Hepatocyte (in vitro differentiated cells): ENCODE data around the gene ARMC2. TPM values are rescaled to one million over a fixed set of nuclear protein-coding genes. Genes with fewer than 3 reads are reported as not detected.

Experiments used
- DNase-seq: peaks from one replicate; pipeline ENCODE4 v3.0.0-alpha.2; 2016; ENCODE audit warnings: low spot score
- H2AFZ ChIP-seq: fragments of 200-600 bp; sonication (generic); 2 replicates; pipeline ENCODE4 v1.6.0; 2016; ENCODE audit warnings: antibody characterized with exemption, mild to moderate bottlenecking
- H3K27ac ChIP-seq: fragments of 200-600 bp; sonication (generic); 2 replicates; pipeline ENCODE4 v1.5.1; 2016; ENCODE audit warnings: mild to moderate bottlenecking
- H3K27me3 ChIP-seq: fragments of 200-600 bp; sonication (generic); 2 replicates; pipeline ENCODE4 v1.6.1; 2016
- H3K36me3 ChIP-seq: fragments of 200-600 bp; sonication (generic); replicated peaks from 2 replicates; pipeline ENCODE4 v1.5.1; 2016; ENCODE audit warnings: low read depth; ENCODE audit not compliant: insufficient read depth
- H3K4me1 ChIP-seq: fragments of 200-600 bp; sonication (generic); 2 replicates; pipeline ENCODE4 v1.5.1; 2016; ENCODE audit warnings: mild to moderate bottlenecking, moderate library complexity; ENCODE audit not compliant: insufficient read depth
- H3K4me2 ChIP-seq: fragments of 200-600 bp; sonication (generic); 2 replicates; pipeline ENCODE4 v1.6.0; 2016
- H3K4me3 ChIP-seq: fragments of 200-600 bp; sonication (generic); 2 replicates; pipeline ENCODE4 v1.5.1; 2016; ENCODE audit warnings: mild to moderate bottlenecking
- H3K79me2 ChIP-seq: fragments of 200-600 bp; sonication (generic); 2 replicates; pipeline ENCODE4 v1.6.0; 2017; ENCODE audit warnings: mild to moderate bottlenecking
- H3K9me2 ChIP-seq: fragments of 200-600 bp; sonication (generic); replicated peaks from 2 replicates; pipeline ENCODE4 v1.6.0; 2017; ENCODE audit warnings: mild to moderate bottlenecking; ENCODE audit not compliant: insufficient read depth
- H3K9me3 ChIP-seq: fragments of 200-600 bp; sonication (generic); 2 replicates; pipeline ENCODE4 v1.5.1; 2016; ENCODE audit warnings: low read depth, mild to moderate bottlenecking
- H4K20me1 ChIP-seq: fragments of 200-600 bp; sonication (generic); 2 replicates; pipeline ENCODE4 v1.6.0; 2016; ENCODE audit warnings: mild to moderate bottlenecking; ENCODE audit not compliant: insufficient read depth, poor library complexity, severe bottlenecking
- EZH2 ChIP-seq: fragments of 200-600 bp; sonication (generic); IDR thresholded peaks from 2 replicates; pipeline ENCODE4 v1.6.1; 2016; ENCODE audit warnings: antibody characterized with exemption, mild to moderate bottlenecking, borderline replicate concordance
- EZH2phosphoT487 ChIP-seq: fragments of 200-600 bp; sonication (generic); IDR thresholded peaks from one replicate; pipeline ENCODE4 v1.6.1; 2018; ENCODE audit warnings: antibody characterized with exemption, mild to moderate bottlenecking, low read depth, moderate library complexity; ENCODE audit not compliant: unreplicated experiment, severe bottlenecking
- WGBS: methylation state at CpG from one replicate; pipeline ENCODE4 v1.1.6; 2016; ENCODE audit warnings: low lambda C conversion rate; ENCODE audit errors: missing lambda C conversion rate; 5-methylcytosine and 5-hydroxymethylcytosine counted together
- polyA plus RNA-seq: library from polyadenylated mRNA; unstranded; fragments of >200 nt; fragmentation: Nextera tagmentation; extraction: Ambion mirVana; gene quantifications from 2 replicates; pipeline ENCODE4 v1.2.1, GENCODE V29; 2016
- total RNA-seq: library from RNA; depleted of rRNA; stranded (reverse); fragments of >200 nt; gene quantifications from 2 replicates; pipeline ENCODE4 v1.2.3, GENCODE V29; 2014
- TF ChIP-seq, protein P1 (sequence below): fragments of 200-600 bp; sonication (generic); IDR thresholded peaks from 2 replicates; pipeline ENCODE4 v1.5.1; 2016; ENCODE audit warnings: antibody characterized with exemption, mild to moderate bottlenecking; ENCODE audit not compliant: poor library complexity

ARMC2 gene
- total and polyA plus RNA-seq, 2 experiments from 2014 or later, result 2.8 to 4.8 TPM

DNA sequence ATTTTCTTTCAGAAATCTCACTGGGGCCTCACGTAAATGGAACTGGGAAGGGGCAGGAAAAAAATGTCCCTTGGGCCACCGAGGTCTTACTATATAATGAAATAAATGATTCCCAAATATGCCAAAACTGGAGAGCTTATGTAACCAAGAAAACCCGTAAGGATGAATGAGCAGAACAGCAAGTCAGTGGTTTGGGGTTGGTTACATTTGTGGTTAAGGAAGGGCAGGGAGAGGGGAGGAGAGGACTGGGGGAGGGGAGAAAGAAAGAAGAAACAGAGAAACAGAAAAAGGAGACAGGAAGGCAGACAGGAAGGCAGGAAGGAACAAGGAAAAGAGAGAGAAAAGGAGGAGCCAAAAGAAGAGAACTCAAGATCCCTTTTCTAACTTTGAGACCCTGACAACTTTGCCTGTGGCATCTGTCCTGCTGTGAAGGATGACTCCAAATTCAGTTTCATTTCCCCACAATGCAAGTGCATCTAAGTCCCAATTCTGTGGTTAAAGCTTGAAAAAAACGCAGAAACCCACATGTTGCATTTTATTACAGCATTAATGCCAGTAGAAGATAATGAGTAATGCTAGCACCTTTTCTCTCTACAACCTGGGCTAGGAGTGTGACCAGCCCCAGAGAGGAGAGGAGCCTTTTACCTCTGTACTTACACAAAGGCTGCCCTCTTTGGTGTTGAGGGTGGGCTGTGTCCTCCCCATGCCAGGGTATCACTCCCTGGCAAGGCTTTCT lies 10.8 kb upstream of the ARMC2 start:
- Histone ChIP-seq H3K36me3 (no peaks in the 10 kb centered on the region), H3K9me3 (no peaks in the 10 kb centered on the region), H3K4me1 (peaks cover 8% of the 10 kb centered on the region), H3K4me2 (peak overlapping the region; percentile 71), H3K4me3 (no peak overlapping the region), H3K9me2 (no peaks in the 10 kb centered on the region), H2AFZ (no peak overlapping the region), H3K27me3 (no peaks in the 10 kb centered on the region), H3K27ac (no peak overlapping the region), H3K79me2 (no peaks in the 10 kb centered on the region), H4K20me1 (no peaks in the 10 kb centered on the region)
- TF ChIP-seq EZH2phosphoT487 (no peak), EZH2 (no peak)
- TF ChIP-seq, protein P1, sequence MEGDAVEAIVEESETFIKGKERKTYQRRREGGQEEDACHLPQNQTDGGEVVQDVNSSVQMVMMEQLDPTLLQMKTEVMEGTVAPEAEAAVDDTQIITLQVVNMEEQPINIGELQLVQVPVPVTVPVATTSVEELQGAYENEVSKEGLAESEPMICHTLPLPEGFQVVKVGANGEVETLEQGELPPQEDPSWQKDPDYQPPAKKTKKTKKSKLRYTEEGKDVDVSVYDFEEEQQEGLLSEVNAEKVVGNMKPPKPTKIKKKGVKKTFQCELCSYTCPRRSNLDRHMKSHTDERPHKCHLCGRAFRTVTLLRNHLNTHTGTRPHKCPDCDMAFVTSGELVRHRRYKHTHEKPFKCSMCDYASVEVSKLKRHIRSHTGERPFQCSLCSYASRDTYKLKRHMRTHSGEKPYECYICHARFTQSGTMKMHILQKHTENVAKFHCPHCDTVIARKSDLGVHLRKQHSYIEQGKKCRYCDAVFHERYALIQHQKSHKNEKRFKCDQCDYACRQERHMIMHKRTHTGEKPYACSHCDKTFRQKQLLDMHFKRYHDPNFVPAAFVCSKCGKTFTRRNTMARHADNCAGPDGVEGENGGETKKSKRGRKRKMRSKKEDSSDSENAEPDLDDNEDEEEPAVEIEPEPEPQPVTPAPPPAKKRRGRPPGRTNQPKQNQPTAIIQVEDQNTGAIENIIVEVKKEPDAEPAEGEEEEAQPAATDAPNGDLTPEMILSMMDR, result no peak
- 79% methylated on average over 4 of the region's 4 CpGs for whole genome bisulfite sequencing
- no peak for DNase-seq

DNA sequence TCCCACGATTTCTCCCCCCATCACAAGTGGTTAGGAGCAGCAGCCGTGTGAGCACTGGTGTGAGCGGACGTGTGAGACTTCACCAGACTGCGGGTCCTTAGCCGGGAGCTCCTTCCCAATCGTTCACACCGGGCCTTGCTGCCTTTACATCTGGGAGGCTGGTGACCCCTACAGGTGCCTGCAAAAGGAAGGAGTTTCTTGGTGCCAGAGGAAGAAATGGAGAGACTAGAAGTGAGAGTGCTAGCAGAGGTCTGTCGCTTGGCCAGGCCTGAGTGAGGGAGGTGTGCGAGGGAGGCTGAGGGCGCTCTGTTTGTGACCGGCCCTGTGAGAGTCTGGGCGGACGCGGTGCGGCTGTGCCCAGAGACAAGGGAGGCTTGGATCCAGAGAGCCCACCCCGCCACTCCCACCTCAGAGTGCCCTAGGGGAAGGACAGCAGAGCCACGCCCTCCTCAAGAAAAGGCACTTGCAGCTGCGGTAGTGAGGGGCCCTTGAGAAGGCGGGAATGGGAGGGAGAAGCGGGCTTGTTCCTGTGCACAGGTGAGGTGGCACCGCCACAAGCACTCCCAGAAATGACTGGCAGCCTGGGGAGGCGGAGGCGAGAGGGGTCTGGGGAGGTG lies 10.0 kb upstream of the ARMC2 start:
- Histone ChIP-seq H3K4me1 (peaks cover 8% of the 10 kb centered on the region), H3K4me3 (no peak overlapping the region), H3K79me2 (no peaks in the 10 kb centered on the region), H3K4me2 (peak overlapping the region; percentile 71), H4K20me1 (no peaks in the 10 kb centered on the region), H3K27ac (no peak overlapping the region), H3K27me3 (no peaks in the 10 kb centered on the region), H3K9me2 (no peaks in the 10 kb centered on the region), H2AFZ (peak overlapping the region; percentile 26), H3K9me3 (no peaks in the 10 kb centered on the region), H3K36me3 (no peaks in the 10 kb centered on the region)
- TF ChIP-seq, protein P1, result peak; percentile 54
- TF ChIP-seq EZH2, result no peak
- peak; percentile 64 for DNase-seq
- WGBS, result 20% methylated on average over 24 of the region's 24 CpGs

DNA sequence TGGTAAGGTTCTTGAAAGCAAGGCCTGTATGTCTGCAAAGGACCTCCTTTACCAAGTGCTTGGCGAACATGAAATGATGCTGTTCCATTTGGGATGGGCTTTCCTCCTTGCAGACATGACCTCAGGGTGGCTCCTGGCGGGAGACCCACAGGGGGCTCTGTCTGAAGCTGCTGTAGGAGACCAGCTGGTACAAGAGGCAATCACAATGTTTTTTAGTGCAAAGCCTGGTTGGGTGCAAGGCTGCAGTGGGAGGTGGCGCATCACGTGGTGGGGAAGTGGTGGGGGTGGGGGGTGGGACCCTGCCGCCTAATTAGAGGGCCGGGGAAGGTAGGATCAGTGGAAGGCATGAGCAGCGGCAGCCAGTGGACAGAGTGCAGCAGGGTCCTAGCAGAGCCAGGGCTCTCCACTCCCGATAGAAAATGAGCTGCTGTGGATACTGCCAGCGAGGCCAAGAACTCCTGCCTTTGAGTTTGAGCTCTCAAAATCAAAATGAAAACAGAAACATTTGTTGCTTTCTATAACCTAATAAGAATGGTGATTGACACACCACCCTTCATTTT lies 9.1 kb upstream of the ARMC2 start:
- no peak overlapping the region for H3K27ac ChIP-seq
- no peaks in the 10 kb centered on the region for H3K79me2 ChIP-seq
- no peaks in the 10 kb centered on the region for H4K20me1 ChIP-seq
- no peak overlapping the region for H3K4me2 ChIP-seq
- H2AFZ ChIP-seq, result no peak overlapping the region
- TF ChIP-seq, protein P1, result no peak
- TF ChIP-seq EZH2phosphoT487, result no peak
- TF ChIP-seq EZH2, result no peak
- no peak for DNase-seq
- H3K4me1 ChIP-seq, result peaks cover 8% of the 10 kb centered on the region
- no peaks in the 10 kb centered on the region for H3K9me3 ChIP-seq
- no peaks in the 10 kb centered on the region for H3K27me3 ChIP-seq
- no peaks in the 10 kb centered on the region for H3K9me2 ChIP-seq
- H3K36me3 ChIP-seq, result no peaks in the 10 kb centered on the region
- 54% methylated on average over 7 of the region's 9 CpGs for WGBS
- no peak overlapping the region for H3K4me3 ChIP-seq
